Esophagus squamous epithelium (tissue), 5 donors: ENCODE measurements around the gene SSC4D. TPM values are rescaled to one million over a fixed set of nuclear protein-coding genes. Genes with fewer than 3 reads are reported as not detected.

Source experiments
- DNase-seq: peaks from one replicate; lab custom pipeline; 2025; lab: John Stamatoyannopoulos, UW
- H3K27ac ChIP-seq, 4 donors: fragments of 200-600 bp; sonication (generic); one replicate each; pipeline ENCODE4 v1.5.1; 2016 to 2019; ENCODE audit warnings: mild to moderate bottlenecking in 1 of 4
- H3K27me3 ChIP-seq, 4 donors: fragments of 200-600 bp; sonication (generic); 1 replicate in 3 of 4; 2 replicates in 1 of 4; pipeline versions ENCODE4 v1.5.1 to v1.6.0; 2017 to 2021; ENCODE audit warnings: antibody characterized with exemption in 1 of 4
- H3K36me3 ChIP-seq, 3 donors: fragments of 200-600 bp; sonication (generic); one replicate each; pipeline ENCODE4 v1.5.1; 2016 to 2019
- H3K4me1 ChIP-seq, 3 donors: fragments of 200-600 bp; sonication (generic); one replicate each; pipeline ENCODE4 v1.5.1; 2017 to 2019
- H3K4me3 ChIP-seq, 4 donors: fragments of 200-600 bp; sonication (generic); 1 replicate in 3 of 4; 2 replicates in 1 of 4; pipeline ENCODE4 v1.5.1; 2016 to 2019; ENCODE audit warnings: mild to moderate bottlenecking in 2 of 4, moderate library complexity in 1 of 4
- H3K9me3 ChIP-seq, 3 donors: fragments of 200-600 bp; sonication (generic); one replicate each; pipeline ENCODE4 v1.5.1; 2016 to 2019
- POLR2A ChIP-seq, 4 donors: fragments of 450-650 bp; IDR thresholded peaks; one replicate each; pipeline ENCODE4 v1.6.1; 2017; ENCODE audit warnings: antibody characterized with exemption in 4 of 4, mild to moderate bottlenecking in 4 of 4, moderate library complexity in 3 of 4
- WGBS, 2 donors: methylation state at CpG; one replicate each; pipeline ENCODE4 v1.1.5; 2018; 5-methylcytosine and 5-hydroxymethylcytosine counted together
- intact Hi-C: fragments of 100-400 bp; cut with DNase I; formaldehyde crosslinking; loops from one replicate; pipeline ENCODE4 v1.15.0; 2022
- total RNA-seq, 4 donors: library from RNA; depleted of rRNA; stranded (reverse); fragments of >200 nt; gene quantifications; one replicate each; pipeline ENCODE4 v1.1.0, GENCODE V29; 2016
- TF ChIP-seq, protein P1 (sequence below), 6 experiments: fragments of 450-650 bp in 4 of 6; fragments of 200-600 bp in 2 of 6; sonication (generic) in 2 of 6; IDR thresholded peaks; one replicate each; pipeline ENCODE4 v1.5.1; 2016 to 2019; ENCODE audit warnings: antibody characterized with exemption in 6 of 6, mild to moderate bottlenecking in 4 of 6, moderate library complexity in 4 of 6
- donor health status: DM: yes; HTN: yes; CAD: no.

Gene SSC4D
- total RNA-seq, 4 donors from 2014 or later = 0.48 TPM; not detected in 3

GRCh38 chr7:76340617-76341131 lies 68.8 kb downstream of the SSC4D start:
- no peak overlapping the region for H3K4me3 ChIP-seq
- intact Hi-C loops = no loop called here
- no peaks in the 10 kb centered on the region for H3K9me3 ChIP-seq
- peak overlapping the region; percentile 7 to 79 (median 46) for H3K27ac ChIP-seq
- peaks cover 3 to 63% (median 25%) of the 10 kb centered on the region in 3 donors for H3K4me1 ChIP-seq
- TF ChIP-seq POLR2A (IDR thresholded peaks at IDR 0.05) = no peak
- TF ChIP-seq, protein P1, sequence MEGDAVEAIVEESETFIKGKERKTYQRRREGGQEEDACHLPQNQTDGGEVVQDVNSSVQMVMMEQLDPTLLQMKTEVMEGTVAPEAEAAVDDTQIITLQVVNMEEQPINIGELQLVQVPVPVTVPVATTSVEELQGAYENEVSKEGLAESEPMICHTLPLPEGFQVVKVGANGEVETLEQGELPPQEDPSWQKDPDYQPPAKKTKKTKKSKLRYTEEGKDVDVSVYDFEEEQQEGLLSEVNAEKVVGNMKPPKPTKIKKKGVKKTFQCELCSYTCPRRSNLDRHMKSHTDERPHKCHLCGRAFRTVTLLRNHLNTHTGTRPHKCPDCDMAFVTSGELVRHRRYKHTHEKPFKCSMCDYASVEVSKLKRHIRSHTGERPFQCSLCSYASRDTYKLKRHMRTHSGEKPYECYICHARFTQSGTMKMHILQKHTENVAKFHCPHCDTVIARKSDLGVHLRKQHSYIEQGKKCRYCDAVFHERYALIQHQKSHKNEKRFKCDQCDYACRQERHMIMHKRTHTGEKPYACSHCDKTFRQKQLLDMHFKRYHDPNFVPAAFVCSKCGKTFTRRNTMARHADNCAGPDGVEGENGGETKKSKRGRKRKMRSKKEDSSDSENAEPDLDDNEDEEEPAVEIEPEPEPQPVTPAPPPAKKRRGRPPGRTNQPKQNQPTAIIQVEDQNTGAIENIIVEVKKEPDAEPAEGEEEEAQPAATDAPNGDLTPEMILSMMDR (IDR thresholded peaks at IDR 0.05) = no peak
- 30 to 40% methylated on average over 1 of the region's 3 CpGs for WGBS, 2 donors
- DNase-seq = no peak
- H3K27me3 ChIP-seq = no peaks in the 10 kb centered on the region
- peaks cover 5 to 72% (median 20%) of the 10 kb centered on the region in 3 donors for H3K36me3 ChIP-seq

Other genes starting within 250 kb of the SSC4D start
- gene SRRM3, start 207.8 kb downstream of the SSC4D start, total RNA-seq = 10 to 100 TPM in 2 of 4 donors, 1 to 10 TPM in 2; 8.0 to 22.4 (median 10.8) TPM
- 1,000 to 10,000 TPM; 2,415 to 6,888 (median 3,249) TPM for gene HSPB1, start 107.0 kb downstream of the SSC4D start, total RNA-seq
- 10 to 100 TPM; 52.8 to 97.7 (median 66.3) TPM for gene YWHAG, start 50.7 kb downstream of the SSC4D start, total RNA-seq
- gene ZP3, start 15.3 kb upstream of the SSC4D start, total RNA-seq = 1 to 10 TPM; 3.8 to 7.9 (median 4.4) TPM
- gene DTX2, start 52.0 kb upstream of the SSC4D start, total RNA-seq = 100 to 1,000 TPM in 1 of 4 donors, 10 to 100 TPM in 3; 38.7 to 107 (median 59.7) TPM
- 10 to 100 TPM in 3 of 4 donors, 1 to 10 TPM in 1; 9.2 to 34.9 (median 23.8) TPM for gene UPK3B, start 100.9 kb upstream of the SSC4D start, total RNA-seq
- not detected for gene SPDYE16, start 133.6 kb upstream of the SSC4D start, total RNA-seq
- gene POMZP3, start 217.6 kb upstream of the SSC4D start, total RNA-seq = 1 to 10 TPM; 1.2 to 8.3 (median 5.4) TPM